GM18505 (cell line): ENCODE data around the gene RBPJ.
A peak's percentile ranks its signal among the peaks of the same experiment; 100 is the strongest.
"Not testable (repeated sequence)": the region's sequence is repeated elsewhere in the genome, so short reads cannot be mapped to it uniquely, and the experiment has no call there.

Experiments used
- ATAC-seq: cut with Tn5 transposase; IDR thresholded peaks from one replicate; pipeline ENCODE4 v1.9.1; 2021; ENCODE audit not compliant: unreplicated experiment
- POLR2A ChIP-seq: IDR thresholded peaks from 4 replicates; pipeline ENCODE4 v1.6.1; 2011; ENCODE audit warnings: borderline replicate concordance; ENCODE audit not compliant: insufficient read depth, insufficient read length; ENCODE audit errors: extremely low read depth

RBPJ gene

DNA sequence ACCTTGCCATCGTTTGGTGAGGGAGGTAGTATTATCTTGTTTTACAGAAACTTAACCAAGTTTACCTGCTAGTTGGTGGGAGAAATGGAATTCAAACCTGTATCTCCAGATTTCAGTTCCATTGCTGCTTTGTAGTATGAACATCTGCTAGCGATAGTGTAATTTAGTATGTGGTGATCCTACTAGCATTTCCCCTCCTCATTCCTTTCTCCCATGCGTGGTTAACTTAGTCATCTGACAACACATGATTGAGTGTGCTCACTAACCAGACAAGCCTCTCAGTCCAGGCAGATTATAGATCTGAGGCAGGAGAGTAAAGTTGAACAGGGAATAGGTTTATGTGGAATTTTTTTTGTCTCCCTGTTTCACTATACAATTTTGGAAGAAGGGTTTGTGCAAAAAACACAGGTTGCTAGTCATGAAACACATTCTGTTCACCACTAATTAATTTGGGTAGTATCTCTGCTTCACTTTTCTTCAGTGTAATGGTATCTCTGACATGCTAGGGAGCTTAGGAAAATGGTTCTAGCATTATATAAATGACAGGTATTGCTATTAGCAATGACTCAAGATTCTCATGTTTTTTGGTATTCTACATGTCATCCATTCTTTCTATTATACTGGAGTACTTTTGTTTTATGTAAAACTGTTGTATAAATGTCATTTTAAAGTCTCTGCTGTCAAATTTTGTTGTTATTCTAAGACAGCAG lies 21.7 kb downstream of the RBPJ start:
- TF ChIP-seq POLR2A, result no peak
- no peak for ATAC-seq

DNA sequence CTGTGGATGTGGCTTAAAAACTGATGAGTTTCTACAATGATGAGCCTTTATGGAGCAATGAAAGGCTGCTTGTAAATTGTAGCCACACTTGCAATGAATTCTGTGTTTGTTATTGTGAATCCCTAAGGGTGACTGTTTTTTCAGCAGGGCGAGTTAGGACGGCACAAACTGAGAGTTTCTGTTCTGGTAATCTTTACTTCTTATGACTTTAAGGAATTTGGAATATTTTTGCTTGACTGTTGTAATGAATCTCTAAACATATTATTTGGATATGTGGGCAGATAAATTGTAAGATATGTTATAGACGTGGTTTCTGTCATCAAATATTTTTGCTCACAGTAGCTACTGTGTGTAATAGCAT lies 22.2 kb downstream of the RBPJ start:
- no peak for ATAC-seq
- no peak for TF ChIP-seq POLR2A

DNA sequence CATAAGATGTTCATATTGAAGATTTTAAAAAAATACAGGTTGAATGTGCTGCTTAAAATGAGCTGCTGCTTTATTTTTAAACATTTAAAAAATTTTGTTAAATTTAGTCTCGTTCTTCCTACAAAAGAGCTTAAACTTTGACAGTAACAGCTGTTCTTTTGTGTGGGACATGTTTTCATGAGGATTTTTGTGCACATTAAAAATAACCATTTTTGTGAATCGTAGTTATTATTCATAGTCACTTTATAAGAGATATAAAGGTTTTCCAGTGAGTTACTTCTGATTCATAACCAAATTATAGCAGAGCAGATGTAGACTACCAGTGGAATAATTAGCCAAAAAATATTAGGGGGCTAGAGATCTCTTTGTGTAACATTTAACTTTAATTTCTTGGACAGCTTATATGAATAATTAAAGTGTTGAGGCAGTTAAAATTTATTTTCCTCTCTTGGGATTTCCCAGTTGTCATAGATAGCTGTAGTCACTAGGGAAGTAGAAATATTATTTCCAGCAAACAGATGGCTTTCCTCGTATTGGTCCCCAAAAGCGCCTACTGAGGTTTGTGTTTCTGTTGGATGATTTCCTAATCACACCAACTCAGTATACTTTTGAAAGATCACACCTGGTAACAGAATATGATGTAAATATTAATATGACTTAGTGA lies 24.2 kb downstream of the RBPJ start:
- ATAC-seq, result no peak
- no peak for TF ChIP-seq POLR2A

DNA sequence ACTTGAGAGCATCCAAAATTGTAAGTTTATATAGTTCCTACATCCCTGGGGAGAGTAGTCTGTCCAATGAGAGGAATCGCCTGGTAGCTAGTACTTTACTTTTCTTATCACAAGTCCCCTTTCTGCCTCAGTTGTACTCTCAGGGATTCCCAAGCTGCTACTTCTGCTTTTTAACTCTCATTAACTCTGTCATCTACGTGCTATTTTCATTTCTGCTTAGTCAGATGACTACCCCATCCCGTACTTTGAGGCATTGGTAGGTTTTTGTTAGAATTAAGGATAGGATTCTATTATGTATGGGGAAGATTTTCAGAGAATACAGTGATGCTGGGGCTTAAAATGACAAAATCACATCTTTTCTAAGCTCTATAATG lies 24.7 kb downstream of the RBPJ start:
- TF ChIP-seq POLR2A, result no peak
- ATAC-seq, result no peak

DNA sequence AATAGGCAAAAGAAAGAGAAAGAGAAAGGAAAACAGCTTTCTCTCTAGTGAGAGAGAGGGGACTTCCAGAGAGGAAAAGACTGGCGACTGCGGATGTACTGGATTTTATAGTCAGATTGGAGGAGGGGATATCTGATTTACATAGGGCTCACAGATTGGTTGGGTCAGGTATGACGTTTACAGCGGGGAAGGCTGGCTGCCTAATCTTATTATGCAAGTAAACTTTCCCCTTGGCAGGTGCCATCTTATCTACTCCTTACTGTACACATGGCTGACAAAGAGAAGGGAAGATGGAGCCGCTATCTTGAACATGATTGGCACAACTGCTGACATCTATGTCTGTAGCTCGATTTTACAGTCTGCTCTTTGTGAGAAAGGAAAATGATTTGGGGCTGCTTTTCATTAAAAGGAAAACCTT lies 25.4 kb downstream of the RBPJ start:
- ATAC-seq, result no peak
- TF ChIP-seq POLR2A, result no peak

DNA sequence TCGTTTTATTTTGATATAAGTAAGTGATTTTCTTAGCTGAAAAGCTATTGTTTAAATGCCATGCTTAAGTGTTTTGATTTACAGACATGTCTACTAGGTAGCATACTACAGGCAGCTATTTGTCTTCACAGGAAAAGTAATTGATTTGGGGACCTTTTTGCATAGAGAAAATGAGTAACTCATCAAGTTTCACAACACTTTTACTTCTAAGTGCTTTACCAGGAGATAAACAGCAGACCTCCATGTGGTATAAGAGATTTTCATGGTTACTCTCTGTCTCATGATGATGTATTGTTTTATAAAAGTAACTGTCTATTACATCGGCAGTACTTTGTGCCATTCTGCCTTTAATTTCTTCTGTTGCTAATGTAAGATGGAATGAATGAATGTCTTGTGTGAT lies 28.7 kb downstream of the RBPJ start:
- TF ChIP-seq POLR2A, result no peak
- no peak for ATAC-seq

DNA sequence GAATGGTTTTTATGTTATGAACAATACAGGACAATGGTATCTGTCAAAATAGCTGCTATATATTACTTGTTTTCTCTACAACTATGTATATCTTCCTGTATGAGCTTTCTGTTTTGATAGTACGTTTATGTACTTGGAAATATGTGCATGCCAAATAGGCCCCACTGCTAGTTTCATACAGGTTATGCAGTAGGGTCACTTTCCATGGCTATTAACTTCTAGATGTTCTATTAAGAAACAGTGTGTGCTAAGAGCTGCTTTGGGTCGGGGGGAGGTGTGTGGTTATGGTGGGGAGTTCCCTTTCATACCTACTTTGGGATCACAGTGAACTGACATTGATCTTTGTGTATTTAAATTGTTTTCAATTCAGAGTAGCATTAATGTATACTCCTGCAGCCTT lies 30.9 kb downstream of the RBPJ start:
- no peak for ATAC-seq

DNA sequence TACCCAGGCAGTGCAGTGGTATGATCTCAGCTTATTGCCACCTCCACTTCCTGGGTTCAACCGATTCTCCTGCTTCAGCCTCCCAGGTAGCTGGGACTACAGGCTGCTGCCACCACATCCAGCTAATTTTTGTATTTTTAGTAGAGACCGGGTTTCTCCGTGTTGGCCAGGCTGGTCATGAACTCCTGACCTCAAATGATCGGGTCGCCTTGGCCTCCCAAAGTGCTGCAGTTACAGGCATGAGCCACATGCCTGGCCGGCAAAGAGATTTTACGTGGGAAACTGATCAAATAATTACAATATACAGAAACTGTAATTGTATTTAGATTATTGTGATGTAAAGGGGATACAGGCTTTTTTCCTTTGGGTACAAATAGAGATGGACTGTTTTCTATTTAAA lies 33.7 kb downstream of the RBPJ start:
- no peak for ATAC-seq
- no peak for TF ChIP-seq POLR2A

More for the DNA sequence above, 30.9 kb downstream of the RBPJ start:
- no peak for TF ChIP-seq POLR2A

DNA sequence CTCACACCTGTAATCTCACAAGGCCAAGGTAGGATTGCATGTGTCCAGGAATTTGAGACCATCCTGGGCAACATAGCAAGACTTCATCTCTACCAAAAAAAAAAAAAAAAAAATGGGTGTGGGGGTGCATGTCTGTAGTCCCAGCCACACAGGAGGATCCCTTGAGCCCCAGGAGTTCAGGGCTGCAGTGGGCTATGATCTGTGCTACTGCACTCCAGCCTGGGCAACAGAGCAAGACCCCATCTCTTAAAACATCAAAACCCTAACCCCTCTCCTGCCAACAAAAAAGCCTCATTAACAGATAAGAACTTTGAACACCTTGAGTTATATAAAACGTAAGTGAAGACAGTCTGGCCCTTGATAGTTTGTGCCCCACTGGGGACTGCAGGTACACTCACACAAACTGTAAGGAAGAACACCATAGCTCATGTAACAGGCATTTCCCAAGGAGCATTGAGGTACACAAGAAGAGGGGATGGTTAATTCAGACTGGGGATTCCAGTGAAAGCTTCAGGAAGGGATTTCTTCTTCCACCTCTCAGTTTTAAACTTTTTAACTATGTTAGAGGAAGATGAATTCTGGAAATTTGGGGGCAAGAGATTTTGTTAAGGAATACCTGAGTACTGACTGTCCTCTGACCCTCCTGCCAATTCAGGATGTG lies 34.7 kb downstream of the RBPJ start:
- ATAC-seq, result no peak
- TF ChIP-seq POLR2A, result no peak

DNA sequence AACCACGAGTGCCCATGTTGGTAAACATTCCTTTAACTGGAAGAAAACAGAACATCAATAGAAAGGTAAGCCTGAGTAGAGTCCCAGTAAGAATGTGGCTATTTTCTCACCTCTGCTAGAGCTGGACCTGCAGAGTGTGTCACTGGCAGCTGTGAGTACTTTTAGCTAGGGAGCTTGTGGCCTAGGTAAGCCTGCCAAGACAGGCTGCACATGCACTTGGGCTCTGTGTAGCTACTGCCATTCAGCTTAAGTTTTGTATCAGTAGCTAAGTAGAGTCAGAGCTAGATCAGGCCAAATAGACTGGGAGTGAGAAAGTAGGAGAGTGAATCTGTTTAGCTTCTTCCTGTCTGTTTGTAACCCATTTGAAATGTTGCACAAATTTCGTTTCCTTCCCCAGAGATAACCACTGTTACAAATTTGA lies 35.3 kb downstream of the RBPJ start:
- peak; percentile 60 for ATAC-seq
- TF ChIP-seq POLR2A, result no peak

DNA sequence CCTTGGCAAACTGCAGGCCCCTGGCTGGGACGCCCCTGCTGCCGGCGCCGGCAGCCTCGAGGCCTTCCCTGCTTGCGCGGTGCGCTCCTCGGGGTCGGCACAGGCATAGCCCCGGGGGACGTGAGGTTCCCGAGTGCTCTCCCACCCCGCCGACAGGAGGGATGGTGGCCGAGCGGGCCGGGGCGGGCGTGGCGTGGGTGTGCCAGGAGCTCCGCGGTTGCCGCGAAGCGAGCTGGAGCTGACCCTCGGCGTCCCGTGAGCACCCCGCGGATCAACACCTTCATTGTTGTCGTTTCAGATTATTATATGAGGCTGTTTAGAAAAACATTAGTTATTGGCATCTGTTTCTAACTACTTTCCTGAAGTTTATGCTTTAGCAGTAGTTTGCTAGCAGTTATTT lies 38.7 kb downstream of the RBPJ start:
- ATAC-seq, result not testable (repeated sequence)

DNA sequence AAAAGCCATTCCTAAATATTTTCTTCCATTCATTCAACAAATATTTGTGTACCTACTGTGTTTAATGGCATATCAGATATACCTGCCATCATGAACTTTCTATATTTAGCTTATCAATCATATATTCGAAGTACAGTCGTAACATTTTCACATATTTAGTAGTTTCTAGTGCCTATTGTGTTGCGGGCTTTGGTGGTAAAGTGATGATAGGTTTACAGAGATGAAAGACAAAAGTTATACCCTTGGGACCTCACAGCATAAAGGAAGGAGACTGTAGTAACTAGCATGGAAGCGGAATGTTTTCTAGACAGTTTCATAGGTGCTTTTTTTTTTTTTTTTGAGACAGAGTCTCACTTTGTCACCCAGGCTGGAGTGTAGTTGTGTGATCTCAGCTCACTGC lies 39.5 kb downstream of the RBPJ start:
- TF ChIP-seq POLR2A, result no peak
- no peak for ATAC-seq

DNA sequence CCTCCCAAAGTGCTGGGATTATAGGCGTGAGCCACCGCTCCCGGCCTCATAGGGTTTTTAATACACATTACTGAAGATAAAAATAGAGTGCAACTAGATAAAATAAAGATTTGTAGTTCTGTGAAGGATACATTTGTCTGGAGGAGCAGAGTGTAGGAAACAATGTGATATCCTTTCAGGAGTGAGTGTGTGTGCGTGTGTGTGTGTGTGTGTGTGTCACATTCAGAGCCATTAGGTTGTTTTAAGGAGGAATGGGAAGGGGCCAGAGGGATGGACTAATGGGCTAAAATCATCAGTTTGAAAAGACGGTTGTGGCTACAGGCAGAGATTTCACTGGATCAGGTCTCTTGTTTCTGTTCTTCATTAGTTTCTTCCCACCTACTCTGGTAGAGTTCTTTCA lies 40.0 kb downstream of the RBPJ start:
- no peak for ATAC-seq
- no peak for TF ChIP-seq POLR2A

DNA sequence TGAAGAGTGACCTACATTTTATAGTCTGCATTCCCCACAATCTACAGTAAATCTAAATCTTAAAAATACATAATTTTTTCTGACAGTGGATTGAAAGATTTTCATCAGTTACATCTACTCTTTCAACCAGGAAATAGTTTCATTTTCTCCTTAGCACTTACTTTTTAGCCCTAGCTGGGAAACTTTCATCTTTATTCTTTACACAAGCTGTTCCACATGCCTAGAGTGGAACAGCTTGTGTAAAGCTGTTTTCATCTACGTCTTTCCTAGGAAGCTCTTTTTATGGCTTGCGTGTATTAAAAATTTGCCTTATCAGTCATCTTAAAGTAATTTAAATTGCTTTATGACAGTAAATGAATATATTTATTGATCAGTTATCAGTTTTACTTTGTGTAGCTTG lies 40.5 kb downstream of the RBPJ start:
- no peak for TF ChIP-seq POLR2A
- ATAC-seq, result no peak
